OCI-LY7 (cell line): ENCODE measurements around the gene FLCN. TPM values are rescaled to one million over a fixed set of nuclear protein-coding genes. Genes with fewer than 3 reads are reported as not detected.

Source experiments
- BruUV-seq: library from RNA; stranded (reverse); fragments of 400-500 nt; replicated peaks from 2 replicates; lab custom pipeline; 2021; lab: Mats Ljungman, UMichigan
- CTCF ChIA-PET: fragments of 300-600 bp; sonication (Branson Sonifier 250); formaldehyde crosslinking; loops from one replicate; lab custom pipeline; 2022; ENCODE audit warnings: antibody characterized with exemption; ENCODE audit not compliant: unreplicated experiment; lab: Charles Lee
- POLR2A ChIA-PET: fragments of 300-600 bp; sonication (Branson Sonifier 250); formaldehyde crosslinking; loops from one replicate; lab custom pipeline; 2022; ENCODE audit warnings: antibody characterized with exemption; lab: Charles Lee
- DNase-seq: peaks from one replicate; pipeline ENCODE4 v3.0.0-alpha.2; 2015; ENCODE audit warnings: low spot score
- H2AFZ ChIP-seq: fragments of 200-600 bp; sonication (generic), shearing (Covaris generic); 2 replicates; pipeline ENCODE4 v1.6.1; 2014; ENCODE audit warnings: mild to moderate bottlenecking, antibody characterized with exemption, low read length, moderate library complexity
- H3K27ac ChIP-seq: fragments of 200-600 bp; sonication (generic); 2 replicates; pipeline ENCODE4 v1.5.1; 2014; ENCODE audit warnings: mixed run types, low read depth, mild to moderate bottlenecking, moderate library complexity, low read length, inconsistent platforms; ENCODE audit not compliant: poor library complexity, severe bottlenecking
- H3K36me3 ChIP-seq: fragments of 200-600 bp; sonication (generic); 2 replicates; pipeline ENCODE4 v1.6.1; 2014; ENCODE audit warnings: mild to moderate bottlenecking, antibody characterized with exemption, low read length, moderate library complexity, mixed read lengths; ENCODE audit not compliant: insufficient read depth
- H3K4me1 ChIP-seq: fragments of 200-600 bp; sonication (generic); 2 replicates; pipeline ENCODE4 v1.5.1; 2014; ENCODE audit warnings: mild to moderate bottlenecking, low read length; ENCODE audit not compliant: insufficient read depth, poor library complexity, severe bottlenecking
- H3K4me2 ChIP-seq: fragments of 200-600 bp; sonication (generic); 2 replicates; pipeline ENCODE4 v1.6.1; 2014; ENCODE audit warnings: mild to moderate bottlenecking, low read length
- H3K4me3 ChIP-seq: fragments of 200-600 bp; sonication (generic); 2 replicates; pipeline ENCODE4 v1.5.1; 2014; ENCODE audit warnings: mild to moderate bottlenecking, low read depth, low read length; ENCODE audit not compliant: poor library complexity, severe bottlenecking
- H3K79me2 ChIP-seq: fragments of 200-600 bp; sonication (generic); 2 replicates; pipeline ENCODE4 v1.6.1; 2016; ENCODE audit warnings: low read depth, mild to moderate bottlenecking, low read length, moderate library complexity, mixed read lengths; ENCODE audit not compliant: insufficient read depth
- H3K9me2 ChIP-seq: fragments of 200-600 bp; sonication (generic); 2 replicates; pipeline ENCODE4 v1.6.1; 2016; ENCODE audit warnings: mild to moderate bottlenecking, low read length, mixed read lengths; ENCODE audit not compliant: insufficient read depth
- H3K9me3 ChIP-seq: fragments of 200-600 bp; sonication (generic); 2 replicates; pipeline ENCODE4 v1.6.1; 2014; ENCODE audit warnings: mild to moderate bottlenecking, mixed run types, low read length, mixed read lengths
- H4K20me1 ChIP-seq: fragments of 200-600 bp; sonication (generic); 2 replicates; pipeline ENCODE4 v1.6.1; 2014; ENCODE audit warnings: mild to moderate bottlenecking, antibody characterized with exemption, low read length, moderate library complexity, mixed read lengths; ENCODE audit not compliant: insufficient read depth
- EZH2phosphoT487 ChIP-seq: fragments of 200-600 bp; sonication (generic); IDR thresholded peaks from 2 replicates; pipeline ENCODE4 v1.6.1; 2018; ENCODE audit warnings: low read depth, borderline replicate concordance, mild to moderate bottlenecking, mixed run types, antibody characterized with exemption, low read length, moderate library complexity, mixed read lengths
- intact Hi-C: fragments of 100-400 bp; cut with micrococcal nuclease; formaldehyde crosslinking; loops from one replicate; pipeline ENCODE4 v1.10.0; 2022; ENCODE audit not compliant: unreplicated experiment
- total RNA-seq, 2 experiments: library from RNA; depleted of rRNA in 1 of 2; stranded (reverse); fragments of >200 nt in 1 of 2; shearing (Covaris generic) in 1 of 2; gene quantifications; 2 replicates each; pipeline ENCODE4 v1.2.3, GENCODE V29; 2014 to 2022
- TF ChIP-seq, protein P1 (sequence below): fragments of 200-600 bp; sonication (generic); conservative IDR thresholded peaks from 2 replicates; pipeline ENCODE4 v1.5.1; 2014; ENCODE audit warnings: mild to moderate bottlenecking, antibody characterized with exemption, low read length, moderate library complexity, mixed read lengths

The FLCN gene
- total RNA-seq, 2 experiments from 2014 or later: 20.5 to 20.9 TPM

GRCh38 chr17:17235212-17236174 is 1.5 kb downstream of the FLCN start:
- DNase-seq: no peak
- CTCF ChIA-PET: no interaction called here
- no peak for TF ChIP-seq EZH2phosphoT487
- TF ChIP-seq, protein P1, sequence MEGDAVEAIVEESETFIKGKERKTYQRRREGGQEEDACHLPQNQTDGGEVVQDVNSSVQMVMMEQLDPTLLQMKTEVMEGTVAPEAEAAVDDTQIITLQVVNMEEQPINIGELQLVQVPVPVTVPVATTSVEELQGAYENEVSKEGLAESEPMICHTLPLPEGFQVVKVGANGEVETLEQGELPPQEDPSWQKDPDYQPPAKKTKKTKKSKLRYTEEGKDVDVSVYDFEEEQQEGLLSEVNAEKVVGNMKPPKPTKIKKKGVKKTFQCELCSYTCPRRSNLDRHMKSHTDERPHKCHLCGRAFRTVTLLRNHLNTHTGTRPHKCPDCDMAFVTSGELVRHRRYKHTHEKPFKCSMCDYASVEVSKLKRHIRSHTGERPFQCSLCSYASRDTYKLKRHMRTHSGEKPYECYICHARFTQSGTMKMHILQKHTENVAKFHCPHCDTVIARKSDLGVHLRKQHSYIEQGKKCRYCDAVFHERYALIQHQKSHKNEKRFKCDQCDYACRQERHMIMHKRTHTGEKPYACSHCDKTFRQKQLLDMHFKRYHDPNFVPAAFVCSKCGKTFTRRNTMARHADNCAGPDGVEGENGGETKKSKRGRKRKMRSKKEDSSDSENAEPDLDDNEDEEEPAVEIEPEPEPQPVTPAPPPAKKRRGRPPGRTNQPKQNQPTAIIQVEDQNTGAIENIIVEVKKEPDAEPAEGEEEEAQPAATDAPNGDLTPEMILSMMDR: no peak
- Histone ChIP-seq H4K20me1 (no peaks in the 10 kb centered on the region), H3K79me2 (peaks cover 12% of the 10 kb centered on the region; the same call in 1 of the 2 replicates), H2AFZ (no peak overlapping the region), H3K27ac (no peak overlapping the region), H3K36me3 (peaks cover 5% of the 10 kb centered on the region; the same call in 1 of the 2 replicates), H3K4me1 (peaks cover 22% of the 10 kb centered on the region), H3K9me3 (no peaks in the 10 kb centered on the region), H3K4me3 (peak overlapping the region; percentile 86), H3K9me2 (no peaks in the 10 kb centered on the region), H3K4me2 (peak overlapping the region; percentile 76)
- intact Hi-C loops: loop anchor here (2.0 to 5.0 kb wide), 2 partner anchors 69 to 583 kb away; partner anchors contain the start of gene ZNF624
- POLR2A ChIA-PET: interaction anchor here (0.6 kb wide), 2 partner anchors 178 to 238 kb away, joined by 3 to 4 read pairs; no protein-coding TSS in a partner anchor
- no TSS peak for BruUV-seq

GRCh38 chr17:17232303-17232621 is 4.7 kb downstream of the FLCN start:
- TF ChIP-seq, protein P1: no peak
- TF ChIP-seq EZH2phosphoT487: no peak
- no peak for DNase-seq
- H3K27ac ChIP-seq: no peak overlapping the region
- H3K36me3 ChIP-seq: peaks cover 19% of the 10 kb centered on the region; the same call in 1 of the 2 replicates
- H3K9me2 ChIP-seq: no peaks in the 10 kb centered on the region
- no peak overlapping the region for H2AFZ ChIP-seq
- H3K79me2 ChIP-seq: peaks cover 12% of the 10 kb centered on the region; the same call in 1 of the 2 replicates
- POLR2A ChIA-PET: interaction anchor here (1.0 kb wide), 1 partner anchor 12 kb away, joined by 5 read pairs; no protein-coding TSS in a partner anchor
- no peak overlapping the region for H3K4me2 ChIP-seq
- H3K4me3 ChIP-seq: no peak overlapping the region
- intact Hi-C loops: no loop called here
- no TSS peak for BruUV-seq
- H3K4me1 ChIP-seq: peaks cover 14% of the 10 kb centered on the region
- H3K9me3 ChIP-seq: no peaks in the 10 kb centered on the region
- CTCF ChIA-PET: no interaction called here
- no peaks in the 10 kb centered on the region for H4K20me1 ChIP-seq
